CD1c-positive myeloid dendritic cell (primary cell): ENCODE measurements around the gene KCNQ1.
"Not testable (repeated sequence)": the region's sequence is repeated elsewhere in the genome, so short reads cannot be mapped to it uniquely, and the experiment has no call there.

Source experiments
- DNase-seq: peaks from one replicate; pipeline ENCODE4 v3.0.0-alpha.2; 2016; ENCODE audit errors: extremely low spot score

Gene KCNQ1

GRCh38 chr11:2472428-2473186 lies 27.8 kb downstream of the KCNQ1 start:
- DNase-seq: peak; percentile 11

GRCh38 chr11:2473361-2474058 lies 28.7 kb downstream of the KCNQ1 start:
- DNase-seq: no peak

DNA sequence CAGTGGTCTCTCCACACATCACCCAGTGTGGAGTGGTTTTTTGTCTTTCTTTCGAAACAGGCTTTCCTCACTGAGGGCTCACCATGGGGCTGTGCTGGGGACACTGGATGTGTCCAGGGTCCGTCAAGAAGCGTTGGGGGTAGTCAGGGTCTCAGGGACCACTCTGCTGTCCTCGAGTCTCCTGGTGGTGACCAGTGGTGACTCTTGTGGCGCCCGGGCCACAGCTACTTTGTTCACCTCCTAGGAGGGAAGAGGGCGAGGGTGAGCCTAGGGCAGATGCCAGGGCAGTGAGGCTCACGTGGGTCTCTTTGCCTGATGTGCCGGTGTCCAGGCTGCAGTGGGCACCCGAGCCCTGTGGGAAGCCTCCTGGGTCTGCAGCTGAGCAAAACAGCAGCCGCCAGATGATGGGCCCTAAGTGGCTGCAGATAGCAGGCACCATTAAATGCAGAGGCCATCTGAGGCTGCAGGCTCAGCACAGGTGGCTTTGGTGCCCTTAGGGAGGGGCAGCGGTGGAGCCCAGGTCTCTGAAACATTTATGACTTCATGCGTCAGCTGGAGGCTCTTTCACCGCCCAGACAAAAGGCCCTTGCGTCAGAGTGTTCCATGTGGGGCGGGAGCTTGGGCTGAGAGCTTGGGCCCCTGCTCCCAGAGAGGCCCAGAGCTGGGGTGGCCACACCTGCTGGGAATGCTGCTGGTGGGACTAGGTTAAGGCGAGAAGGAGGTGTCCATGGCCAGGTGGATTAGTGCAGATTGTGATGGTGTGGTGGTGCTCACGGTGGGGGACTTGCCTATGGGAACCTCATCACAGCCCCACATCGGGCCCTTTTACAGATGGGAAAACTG lies 29.5 kb downstream of the KCNQ1 start:
- no peak for DNase-seq

DNA sequence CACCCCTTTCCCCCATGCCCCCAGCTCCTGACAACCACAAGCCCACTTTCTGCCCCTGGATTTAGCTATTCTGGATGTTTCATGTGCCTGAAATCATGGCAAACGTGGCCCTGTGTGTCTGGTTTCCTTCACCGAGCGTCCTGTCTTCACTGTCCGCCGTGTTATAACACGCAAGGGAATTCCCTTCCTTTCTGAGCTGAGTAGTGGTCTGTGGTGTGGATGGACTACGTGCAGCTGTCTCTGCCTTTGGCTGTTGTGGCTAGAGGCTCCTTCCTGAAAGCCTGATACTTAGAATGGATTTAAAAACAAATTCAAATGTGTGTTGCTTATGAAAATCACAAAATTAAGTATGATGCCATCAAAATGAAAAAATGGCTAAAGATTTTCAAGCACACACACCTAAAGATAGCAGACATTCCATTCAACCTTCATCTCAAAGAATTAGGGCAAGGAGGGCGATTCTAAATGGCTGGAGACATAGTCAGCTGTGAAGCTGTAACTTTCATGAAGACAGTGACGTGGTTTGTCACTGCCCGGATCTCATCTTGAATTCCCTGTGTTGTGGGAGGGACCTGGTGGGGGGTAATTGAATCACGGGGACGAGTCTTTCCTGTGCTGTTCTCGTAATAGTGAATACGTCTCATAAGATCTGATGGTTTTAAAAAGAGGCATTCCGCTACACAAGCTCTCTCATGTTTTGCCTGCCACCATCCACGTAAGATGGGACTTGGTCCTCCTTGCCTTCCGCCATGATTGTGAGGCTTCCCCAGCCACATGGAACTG lies 30.5 kb downstream of the KCNQ1 start:
- no peak for DNase-seq

DNA sequence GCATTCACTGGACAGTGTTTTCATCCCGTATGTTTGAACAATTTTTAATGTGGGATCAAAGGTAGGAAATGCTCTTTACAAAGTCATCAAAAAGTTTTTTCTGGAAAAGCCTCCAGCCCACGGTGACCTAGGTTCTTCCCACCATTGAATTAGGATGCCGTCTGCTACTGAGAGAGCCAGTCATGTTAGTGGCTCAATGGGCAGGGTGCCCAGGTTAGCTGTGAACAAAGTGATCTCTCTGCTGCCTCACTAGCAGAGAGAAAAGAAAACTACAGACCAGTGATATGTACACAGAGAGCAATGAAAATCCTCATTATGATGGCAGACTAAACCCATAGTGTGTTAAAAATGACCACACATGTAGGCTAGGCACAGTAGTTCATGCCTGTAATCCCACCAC lies 32.4 kb downstream of the KCNQ1 start:
- DNase-seq: no peak

GRCh38 chr11:2477936-2478335 lies 33.1 kb downstream of the KCNQ1 start:
- DNase-seq: no peak

- DNase-seq: peak; percentile 53
Observed at GRCh38 chr11:2480067-2480873, 35.5 kb downstream of the KCNQ1 start.

DNA sequence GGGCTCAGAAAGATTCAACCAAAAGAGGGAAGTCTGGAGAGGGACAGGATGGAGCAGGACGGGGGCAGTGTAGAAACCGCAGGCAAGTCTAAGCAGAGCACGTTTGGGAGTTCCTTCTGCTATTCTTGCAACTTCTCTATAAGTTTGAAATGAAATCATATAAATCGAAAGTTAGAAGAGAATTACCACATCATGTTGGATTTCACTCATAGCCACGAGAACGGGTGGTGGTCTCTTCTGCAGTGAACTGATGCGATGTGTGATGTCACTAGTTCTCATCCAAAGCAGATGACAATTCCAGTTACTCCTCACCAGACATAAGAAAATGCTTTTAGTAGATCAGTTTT lies 36.0 kb downstream of the KCNQ1 start:
- peak; percentile 95 for DNase-seq

- no peak for DNase-seq
Observed at GRCh38 chr11:2481253-2481652, 36.4 kb downstream of the KCNQ1 start.

- peak; percentile 65 for DNase-seq
Observed at GRCh38 chr11:2482204-2482603, 37.4 kb downstream of the KCNQ1 start.

DNA sequence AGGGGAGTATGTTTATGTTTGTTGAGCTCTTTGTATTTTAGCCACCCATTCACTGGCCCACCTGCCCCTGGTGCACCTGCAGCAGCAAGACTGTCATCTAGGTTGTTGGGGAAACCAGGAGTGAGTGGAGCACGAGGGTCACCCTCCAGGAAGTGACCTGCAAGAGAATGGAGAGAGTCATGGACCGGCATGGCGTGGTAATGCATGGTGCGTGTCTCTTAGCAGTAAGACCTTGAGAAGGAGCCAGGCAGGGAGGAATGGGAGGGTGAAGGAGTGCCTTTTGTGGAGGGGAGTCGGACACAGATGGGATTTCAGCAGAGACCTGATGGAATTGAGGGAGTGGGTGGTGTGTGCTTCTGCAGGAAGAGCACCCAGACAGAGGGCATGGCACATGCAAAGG lies 37.9 kb downstream of the KCNQ1 start:
- DNase-seq: no peak

DNA sequence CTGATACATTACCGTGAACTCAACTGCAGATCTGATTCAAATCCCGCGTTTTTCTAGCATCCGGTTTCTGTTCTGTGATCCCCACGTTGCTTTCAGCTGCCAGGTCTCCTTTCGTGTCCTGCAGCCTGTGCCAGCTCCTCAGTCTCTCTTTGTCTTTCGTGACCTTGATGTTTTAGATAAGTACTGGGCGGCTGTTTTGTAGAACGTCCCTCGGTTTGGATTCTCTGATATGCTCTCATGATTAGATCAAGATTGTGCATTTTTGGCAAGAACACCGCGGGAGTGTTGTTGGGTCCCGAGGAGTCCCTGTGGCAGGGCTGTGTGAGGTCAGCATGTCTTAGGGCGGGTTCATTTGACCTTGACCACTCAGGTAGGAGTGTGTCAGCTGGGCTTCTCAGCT lies 38.6 kb downstream of the KCNQ1 start:
- DNase-seq: no peak

DNA sequence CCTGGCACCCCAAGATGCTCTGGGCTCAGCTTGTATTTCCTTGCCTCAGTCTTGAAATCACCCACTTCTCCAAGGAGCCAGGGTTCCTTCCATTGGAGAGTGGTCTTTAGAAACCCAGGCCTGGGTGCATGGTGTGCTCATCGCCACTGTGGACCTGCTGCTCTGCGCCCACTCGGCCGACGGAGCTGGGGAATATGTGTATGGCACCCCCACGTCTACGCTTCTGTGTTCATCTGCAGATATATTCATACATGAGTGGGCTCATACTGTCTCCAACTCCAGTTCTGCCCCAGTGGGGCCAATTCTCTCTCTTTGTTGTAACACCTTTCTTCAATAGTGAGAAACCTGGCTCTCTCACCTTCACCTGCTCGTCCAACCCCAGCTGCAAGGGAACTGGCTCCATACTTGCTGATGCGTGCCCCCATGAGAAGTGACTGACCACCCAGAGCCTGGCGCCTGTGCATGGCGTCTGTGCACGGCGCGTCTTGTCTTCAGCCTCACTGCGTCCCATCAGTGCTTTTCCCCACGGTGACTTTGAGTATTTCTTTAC lies 39.8 kb downstream of the KCNQ1 start:
- DNase-seq: no peak

- DNase-seq: no peak
Observed at GRCh38 chr11:2488004-2488403, 43.2 kb downstream of the KCNQ1 start.

DNA sequence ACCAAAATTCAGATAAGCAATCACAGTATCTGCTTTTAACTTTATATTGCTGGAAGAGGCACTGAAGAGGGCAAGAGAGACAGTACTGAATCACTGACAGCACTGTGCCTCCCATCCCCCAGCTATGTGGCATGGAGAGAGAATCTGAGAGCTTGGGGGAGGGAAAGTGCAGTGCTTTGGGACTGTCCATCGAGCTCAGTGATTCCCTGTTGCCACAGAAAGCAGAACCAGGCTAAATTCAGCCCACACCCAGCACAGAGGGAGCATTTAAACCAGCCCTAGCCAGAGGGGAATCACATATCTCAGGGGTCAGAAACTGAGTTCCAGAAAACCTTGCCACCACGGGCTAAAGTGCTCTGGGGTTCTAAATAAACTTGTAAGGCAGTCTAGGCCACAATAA lies 44.3 kb downstream of the KCNQ1 start:
- peak; percentile 66 for DNase-seq

DNA sequence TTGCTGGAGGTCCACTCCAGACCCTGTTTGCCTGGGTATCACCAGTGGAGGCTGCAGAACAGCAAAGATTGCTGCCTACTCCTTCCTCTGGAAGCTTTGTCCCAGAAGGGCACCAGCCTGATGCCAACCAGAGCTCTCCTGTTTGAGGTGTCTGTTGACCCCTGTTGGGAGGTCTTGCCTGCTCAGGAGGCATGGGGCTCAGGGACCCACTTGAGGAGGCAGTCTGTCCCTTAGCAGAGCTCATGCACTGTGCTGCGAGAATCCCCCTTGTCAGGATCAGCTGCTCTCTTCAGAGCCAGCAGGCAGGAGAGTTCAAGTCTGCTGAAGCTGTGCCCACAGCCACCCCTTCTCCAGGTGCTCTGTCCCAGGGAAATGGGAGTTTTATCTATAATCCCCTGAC lies 53.1 kb downstream of the KCNQ1 start:
- not testable (repeated sequence) for DNase-seq

DNA sequence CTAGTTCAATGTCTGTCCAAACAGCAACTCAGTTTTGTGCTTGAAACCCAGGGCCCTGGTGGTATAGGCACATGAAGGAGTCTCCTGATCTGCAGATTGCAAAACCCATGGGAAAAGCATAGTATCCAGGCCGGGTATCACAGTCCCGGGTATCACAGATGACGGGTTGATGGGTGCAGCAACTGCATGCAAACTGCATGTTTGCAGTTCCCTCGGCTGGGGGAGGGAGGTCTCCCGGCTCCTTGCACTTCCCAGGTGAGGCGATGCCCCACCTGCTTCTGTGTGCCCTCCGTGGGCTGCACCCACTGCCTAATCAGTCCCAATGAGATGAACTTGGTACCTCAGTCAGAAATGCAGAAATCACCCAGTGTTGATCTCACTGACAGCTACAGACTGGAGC lies 53.9 kb downstream of the KCNQ1 start:
- no peak for DNase-seq

GRCh38 chr11:2507212-2507901 lies 62.5 kb downstream of the KCNQ1 start:
- DNase-seq: no peak

GRCh38 chr11:2507945-2508749 lies 63.3 kb downstream of the KCNQ1 start:
- DNase-seq: no peak
